Liver (tissue), 9 donors: ENCODE data around the gene OR2AE1. TPM values are rescaled to one million over a fixed set of nuclear protein-coding genes. Genes with fewer than 3 reads are reported as not detected.

Experiments
- DNase-seq: peaks from one replicate; pipeline ENCODE4 v3.0.0-alpha.2; 2017; ENCODE audit warnings: low spot score
- H3K27ac ChIP-seq, 2 donors: one replicate each; pipeline ENCODE4 v1.7.0; 2013; ENCODE audit warnings: inconsistent platforms in 2 of 2, low read length in 2 of 2, control low read depth in 1 of 2, low read depth in 1 of 2, mild to moderate bottlenecking in 1 of 2
- H3K27me3 ChIP-seq, 4 donors: one replicate each; pipeline versions ENCODE4 v1.6.1 to v1.7.0; 2013; ENCODE audit warnings: low read length in 3 of 4, inconsistent platforms in 1 of 4, mild to moderate bottlenecking in 1 of 4, moderate library complexity in 1 of 4; ENCODE audit not compliant: control insufficient read depth in 4 of 4, insufficient read depth in 4 of 4
- H3K36me3 ChIP-seq, 4 donors: one replicate each; pipeline versions ENCODE4 v1.6.1 to v1.7.0; 2013; ENCODE audit warnings: low read length in 3 of 4, mild to moderate bottlenecking in 3 of 4, low read depth in 1 of 4, moderate library complexity in 1 of 4; ENCODE audit not compliant: control insufficient read depth in 4 of 4, insufficient read depth in 3 of 4
- H3K4me1 ChIP-seq, 4 donors: one replicate each; pipeline versions ENCODE4 v1.6.1 to v1.7.0; 2013; ENCODE audit warnings: low read length in 3 of 4, mild to moderate bottlenecking in 3 of 4, moderate library complexity in 1 of 4; ENCODE audit not compliant: control insufficient read depth in 4 of 4, insufficient read depth in 4 of 4
- H3K4me3 ChIP-seq, 3 donors: one replicate each; pipeline versions ENCODE4 v1.6.1 to v1.7.0; 2013; ENCODE audit warnings: low read length in 3 of 3, control low read depth in 1 of 3, low read depth in 1 of 3, mild to moderate bottlenecking in 1 of 3
- H3K9ac ChIP-seq, 2 donors: one replicate each; pipeline ENCODE4 v1.7.0; 2013; ENCODE audit warnings: low read length in 2 of 2, mild to moderate bottlenecking in 2 of 2, moderate library complexity in 2 of 2, control low read depth in 1 of 2, low read depth in 1 of 2
- H3K9me3 ChIP-seq, 4 donors: one replicate each; pipeline versions ENCODE4 v1.6.1 to v1.7.0; 2013; ENCODE audit warnings: low read length in 3 of 4; ENCODE audit not compliant: control insufficient read depth in 4 of 4
- ATF3 ChIP-seq: IDR thresholded peaks from 2 replicates; pipeline ENCODE4 v1.6.1; 2016; ENCODE audit warnings: antibody characterized with exemption
- CTCF ChIP-seq: fragments of 150-350 bp; IDR thresholded peaks from 2 replicates; pipeline ENCODE4 v1.5.1; 2017; ENCODE audit warnings: improper control_type of control experiment, low read depth, low read length; ENCODE audit not compliant: missing input control
- EGR1 ChIP-seq, 2 donors: IDR thresholded peaks; 2 replicates each; pipeline ENCODE4 v1.6.1; 2016 to 2018; ENCODE audit warnings: antibody characterized with exemption in 2 of 2, low read depth in 2 of 2
- FOXA1 ChIP-seq: IDR thresholded peaks from 2 replicates; pipeline ENCODE4 v1.6.1; 2016; ENCODE audit warnings: antibody characterized with exemption
- FOXA2 ChIP-seq: IDR thresholded peaks from 2 replicates; pipeline ENCODE4 v1.6.1; 2016; ENCODE audit warnings: antibody characterized with exemption
- GABPA ChIP-seq, 2 donors: IDR thresholded peaks in 1 of 2; conservative IDR thresholded peaks in 1 of 2; 2 replicates each; pipeline ENCODE4 v1.6.1; 2016; ENCODE audit warnings: antibody characterized with exemption in 2 of 2, mild to moderate bottlenecking in 1 of 2, moderate library complexity in 1 of 2
- HNF4A ChIP-seq, 2 donors: conservative IDR thresholded peaks; 2 replicates each; pipeline ENCODE4 v1.6.1; 2016; ENCODE audit warnings: antibody characterized with exemption in 2 of 2, mild to moderate bottlenecking in 2 of 2
- HNF4G ChIP-seq: IDR thresholded peaks from 2 replicates; pipeline ENCODE4 v1.6.1; 2016; ENCODE audit warnings: antibody characterized with exemption
- JUND ChIP-seq, 2 donors: IDR thresholded peaks; 2 replicates each; pipeline ENCODE4 v1.6.1; 2016; ENCODE audit warnings: antibody characterized with exemption in 2 of 2
- MAX ChIP-seq: IDR thresholded peaks from 2 replicates; pipeline ENCODE4 v1.6.1; 2016; ENCODE audit warnings: antibody characterized with exemption
- NR2F2 ChIP-seq: IDR thresholded peaks from 2 replicates; pipeline ENCODE4 v1.6.1; 2016; ENCODE audit warnings: antibody characterized with exemption
- RAD21 ChIP-seq, 2 donors: IDR thresholded peaks; 2 replicates each; pipeline ENCODE4 v1.6.1; 2016; ENCODE audit warnings: antibody characterized with exemption in 2 of 2, mild to moderate bottlenecking in 2 of 2
- REST ChIP-seq: IDR thresholded peaks from 2 replicates; pipeline ENCODE4 v1.6.1; 2016; ENCODE audit warnings: antibody characterized with exemption, mild to moderate bottlenecking
- RXRA ChIP-seq, 2 donors: IDR thresholded peaks; 2 replicates each; pipeline ENCODE4 v1.6.1; 2017 to 2018; ENCODE audit warnings: antibody characterized with exemption in 2 of 2, mild to moderate bottlenecking in 1 of 2
- SP1 ChIP-seq: IDR thresholded peaks from 2 replicates; pipeline ENCODE4 v1.6.1; 2018; ENCODE audit warnings: antibody characterized with exemption, mild to moderate bottlenecking
- TAF1 ChIP-seq: conservative IDR thresholded peaks from 2 replicates; pipeline ENCODE4 v1.6.1; 2016; ENCODE audit warnings: antibody characterized with exemption, mild to moderate bottlenecking
- YY1 ChIP-seq: IDR thresholded peaks from 2 replicates; pipeline ENCODE4 v1.6.1; 2016; ENCODE audit warnings: antibody characterized with exemption, mild to moderate bottlenecking
- ZBTB33 ChIP-seq: IDR thresholded peaks from 2 replicates; pipeline ENCODE4 v1.6.1; 2016; ENCODE audit warnings: antibody characterized with exemption
- WGBS: extraction: QIAGEN DNeasy Blood & Tissue Kit; methylation state at CpG from one replicate; pipeline ENCODE4 v1.1.7; 2013; 5-methylcytosine and 5-hydroxymethylcytosine counted together
- polyA plus RNA-seq, 2 donors: library from polyadenylated mRNA; stranded (reverse) in 1 of 2; unstranded in 1 of 2; fragments of 200-250 nt in 1 of 2; fragments of >200 nt in 1 of 2; fragmentation: Nextera tagmentation in 1 of 2; extraction: Ambion mirVana in 1 of 2; gene quantifications; one replicate each; pipeline versions ENCODE4 v1.2.1 to v1.2.3, GENCODE V29; 2013 to 2015
- total RNA-seq, 2 donors: library from RNA; depleted of rRNA; stranded (reverse); fragments of >200 nt; gene quantifications; one replicate each; pipeline ENCODE4 v1.2.3, GENCODE V29; 2014
- donor health status: healthy.
- donor health status: healthy.
- donor health status: healthy.
- donor health status: healthy.
- donor health status: healthy.

The OR2AE1 gene
- total and polyA plus RNA-seq, 4 donors: 0.25 TPM; not detected in 3

GRCh38 chr7:99837649-99838361, 39.0 kb downstream of the OR2AE1 start:
- TF ChIP-seq HNF4G (no peak), HNF4A (conservative IDR thresholded peaks at IDR 0.05) (no peak), GABPA (IDR thresholded peaks at IDR 0.05 in 1 of 2, conservative IDR thresholded peaks at IDR 0.05 in 1 of 2) (no peak), ATF3 (no peak), FOXA1 (no peak), RAD21 (IDR thresholded peaks at IDR 0.05) (peak; percentile 72 to 76), RXRA (IDR thresholded peaks at IDR 0.05) (no peak), CTCF (peak; percentile 34), MAX (no peak), FOXA2 (no peak)
- 80% methylated on average over 5 of the region's 5 CpGs for WGBS
- Histone ChIP-seq H3K9me3 (no peaks in the 10 kb centered on the region), H3K9ac (peak overlapping the region in 1 of 2 donors; percentile 60), H3K27me3 (no peaks in the 10 kb centered on the region), H3K27ac (peak overlapping the region in 1 of 2 donors; percentile 11), H3K4me1 (peaks cover 0 to 16% (median 11%) of the 10 kb centered on the region in 4 donors), H3K36me3 (peaks cover 0 to 23% (median 6%) of the 10 kb centered on the region in 4 donors), H3K4me3 (no peak overlapping the region)
- no peak for DNase-seq

GRCh38 chr7:99835189-99835588, 41.6 kb downstream of the OR2AE1 start:
- no peaks in the 10 kb centered on the region for H3K9me3 ChIP-seq
- no peaks in the 10 kb centered on the region for H3K27me3 ChIP-seq
- H3K36me3 ChIP-seq: peaks cover 0 to 16% (median 6%) of the 10 kb centered on the region in 4 donors
- H3K4me1 ChIP-seq: peaks cover 5 to 33% (median 28%) of the 10 kb centered on the region in 4 donors
- H3K27ac ChIP-seq: no peak overlapping the region
- WGBS: 95% methylated on average over 4 of the region's 4 CpGs
- H3K4me3 ChIP-seq: no peak overlapping the region
- DNase-seq: no peak
- TF ChIP-seq HNF4G (no peak), NR2F2 (no peak), CTCF (no peak), YY1 (no peak), RAD21 (IDR thresholded peaks at IDR 0.05) (no peak), ATF3 (no peak), HNF4A (conservative IDR thresholded peaks at IDR 0.05) (no peak), RXRA (IDR thresholded peaks at IDR 0.05) (no peak), MAX (no peak), FOXA1 (no peak), FOXA2 (no peak), TAF1 (no peak), EGR1 (IDR thresholded peaks at IDR 0.05; ENCODE audit: low read depth in 2 of 2) (no peak), JUND (IDR thresholded peaks at IDR 0.05) (no peak), GABPA (IDR thresholded peaks at IDR 0.05 in 1 of 2, conservative IDR thresholded peaks at IDR 0.05 in 1 of 2) (no peak), SP1 (no peak), REST (no peak), ZBTB33 (no peak)
- H3K9ac ChIP-seq: no peak overlapping the region
